Measurements from ENCODE around the gene DSCAM.
A peak's percentile ranks its signal among the peaks of the same experiment; 100 is the strongest.
"Not testable (repeated sequence)": the region's sequence is repeated elsewhere in the genome, so short reads cannot be mapped to it uniquely, and the experiment has no call there.

DSCAM gene, protein sequence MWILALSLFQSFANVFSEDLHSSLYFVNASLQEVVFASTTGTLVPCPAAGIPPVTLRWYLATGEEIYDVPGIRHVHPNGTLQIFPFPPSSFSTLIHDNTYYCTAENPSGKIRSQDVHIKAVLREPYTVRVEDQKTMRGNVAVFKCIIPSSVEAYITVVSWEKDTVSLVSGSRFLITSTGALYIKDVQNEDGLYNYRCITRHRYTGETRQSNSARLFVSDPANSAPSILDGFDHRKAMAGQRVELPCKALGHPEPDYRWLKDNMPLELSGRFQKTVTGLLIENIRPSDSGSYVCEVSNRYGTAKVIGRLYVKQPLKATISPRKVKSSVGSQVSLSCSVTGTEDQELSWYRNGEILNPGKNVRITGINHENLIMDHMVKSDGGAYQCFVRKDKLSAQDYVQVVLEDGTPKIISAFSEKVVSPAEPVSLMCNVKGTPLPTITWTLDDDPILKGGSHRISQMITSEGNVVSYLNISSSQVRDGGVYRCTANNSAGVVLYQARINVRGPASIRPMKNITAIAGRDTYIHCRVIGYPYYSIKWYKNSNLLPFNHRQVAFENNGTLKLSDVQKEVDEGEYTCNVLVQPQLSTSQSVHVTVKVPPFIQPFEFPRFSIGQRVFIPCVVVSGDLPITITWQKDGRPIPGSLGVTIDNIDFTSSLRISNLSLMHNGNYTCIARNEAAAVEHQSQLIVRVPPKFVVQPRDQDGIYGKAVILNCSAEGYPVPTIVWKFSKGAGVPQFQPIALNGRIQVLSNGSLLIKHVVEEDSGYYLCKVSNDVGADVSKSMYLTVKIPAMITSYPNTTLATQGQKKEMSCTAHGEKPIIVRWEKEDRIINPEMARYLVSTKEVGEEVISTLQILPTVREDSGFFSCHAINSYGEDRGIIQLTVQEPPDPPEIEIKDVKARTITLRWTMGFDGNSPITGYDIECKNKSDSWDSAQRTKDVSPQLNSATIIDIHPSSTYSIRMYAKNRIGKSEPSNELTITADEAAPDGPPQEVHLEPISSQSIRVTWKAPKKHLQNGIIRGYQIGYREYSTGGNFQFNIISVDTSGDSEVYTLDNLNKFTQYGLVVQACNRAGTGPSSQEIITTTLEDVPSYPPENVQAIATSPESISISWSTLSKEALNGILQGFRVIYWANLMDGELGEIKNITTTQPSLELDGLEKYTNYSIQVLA (N-terminal part only)

DNA sequence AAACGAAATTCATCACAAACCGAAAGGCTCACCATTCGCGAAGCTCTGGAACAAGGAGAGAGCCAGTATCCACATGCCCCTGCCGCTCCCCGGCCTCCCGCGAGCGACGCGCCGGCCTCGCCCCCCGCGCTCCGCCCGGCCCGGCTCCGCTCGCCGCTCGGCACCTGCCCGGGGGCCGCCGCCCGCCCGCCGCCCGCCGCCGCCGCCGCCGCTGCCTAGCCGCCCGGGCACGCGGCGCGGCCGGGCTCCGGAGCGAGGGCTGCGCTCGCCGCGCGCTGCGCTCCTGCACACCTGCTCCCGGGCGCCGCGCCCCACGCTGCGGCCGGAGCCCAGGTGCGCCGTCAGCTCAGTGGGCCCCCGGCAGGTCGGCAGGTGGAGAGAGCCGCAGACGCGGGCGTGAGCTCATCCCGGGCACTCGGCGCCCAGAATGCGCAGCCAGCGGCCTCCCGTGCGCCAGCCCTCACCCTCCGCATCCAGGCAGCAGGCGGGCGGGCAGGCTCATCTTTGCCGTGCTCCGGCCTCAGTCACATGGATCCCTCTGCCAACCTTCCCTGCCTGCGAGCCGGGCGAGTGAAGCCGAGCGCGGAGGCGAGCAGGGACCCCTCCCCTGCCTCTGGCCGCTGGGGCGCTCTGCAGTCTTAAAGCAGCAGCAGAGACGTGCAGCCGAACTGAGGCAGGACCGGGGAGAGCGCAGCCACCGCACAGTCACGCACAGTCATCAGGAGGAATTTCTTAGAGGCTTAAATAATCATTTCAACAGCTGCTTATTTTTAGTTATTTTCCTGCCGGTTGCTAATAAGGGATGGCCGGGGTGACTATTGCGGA, at the start of gene DSCAM:
DSCAM (minus strand) TSS at position 572 of the 825 bp plus-strand sequence; CDS start at position 75, 497 bp downstream.
- no peak for DNase-seq

DNA sequence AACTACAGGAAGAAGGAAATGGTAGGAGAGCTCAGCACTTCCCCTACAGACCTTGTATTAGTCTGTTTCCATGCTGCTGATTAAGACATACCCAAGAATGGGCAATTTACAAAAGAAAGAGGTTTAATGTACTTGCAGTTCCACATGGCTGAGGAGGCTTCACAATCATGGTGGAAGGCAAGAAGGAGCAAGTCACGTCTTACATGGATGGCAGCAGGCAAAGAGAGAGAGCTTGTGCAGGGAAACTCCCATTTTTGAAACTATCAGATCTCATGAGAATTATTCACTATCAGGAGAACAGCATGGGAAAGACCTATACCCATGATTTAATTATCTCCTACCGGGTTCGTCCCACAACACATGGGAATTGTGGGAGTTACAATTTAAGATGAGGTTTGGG, 48.7 kb upstream of the DSCAM start:
- DNase-seq = not testable (repeated sequence)

DNA sequence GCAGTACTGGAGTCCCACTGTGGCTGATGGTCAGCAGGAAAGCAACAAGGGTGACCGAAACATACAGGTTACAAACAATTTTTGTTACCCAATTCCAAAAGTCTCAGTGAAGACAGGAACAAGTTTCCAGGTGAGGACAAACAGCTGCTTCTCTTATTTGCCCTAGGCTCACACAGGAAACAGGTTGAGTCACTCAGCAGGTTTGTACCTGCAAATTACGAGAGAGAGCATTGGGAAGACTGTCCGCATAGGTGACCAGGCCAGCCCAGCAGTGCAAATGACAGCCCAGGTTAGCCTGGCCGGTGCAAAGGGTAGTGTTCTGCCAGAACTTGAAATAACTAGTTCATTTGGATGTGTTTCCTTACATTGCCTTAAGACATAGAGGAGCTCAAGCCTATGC, 40.0 kb upstream of the DSCAM start:
- no peak for DNase-seq

DNA sequence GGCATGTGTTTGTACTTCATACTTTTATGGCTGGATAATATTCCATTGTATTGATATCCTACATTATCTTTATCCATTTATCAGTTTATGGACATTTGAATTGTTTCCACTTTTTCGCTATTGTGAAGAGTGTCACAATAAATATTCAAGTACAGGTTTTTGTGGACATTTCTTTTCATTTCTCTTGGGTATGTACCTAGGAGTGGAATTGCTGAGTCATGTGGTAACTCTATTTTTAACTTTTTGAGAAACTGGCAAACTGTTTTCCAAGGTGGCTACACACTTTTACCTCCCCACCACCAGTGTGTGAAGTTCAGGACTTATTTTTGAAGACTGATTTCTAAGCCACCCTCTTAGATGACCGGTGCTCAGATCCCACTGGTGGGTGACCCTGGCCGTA, 39.0 kb upstream of the DSCAM start:
- DNase-seq = no peak

DNA sequence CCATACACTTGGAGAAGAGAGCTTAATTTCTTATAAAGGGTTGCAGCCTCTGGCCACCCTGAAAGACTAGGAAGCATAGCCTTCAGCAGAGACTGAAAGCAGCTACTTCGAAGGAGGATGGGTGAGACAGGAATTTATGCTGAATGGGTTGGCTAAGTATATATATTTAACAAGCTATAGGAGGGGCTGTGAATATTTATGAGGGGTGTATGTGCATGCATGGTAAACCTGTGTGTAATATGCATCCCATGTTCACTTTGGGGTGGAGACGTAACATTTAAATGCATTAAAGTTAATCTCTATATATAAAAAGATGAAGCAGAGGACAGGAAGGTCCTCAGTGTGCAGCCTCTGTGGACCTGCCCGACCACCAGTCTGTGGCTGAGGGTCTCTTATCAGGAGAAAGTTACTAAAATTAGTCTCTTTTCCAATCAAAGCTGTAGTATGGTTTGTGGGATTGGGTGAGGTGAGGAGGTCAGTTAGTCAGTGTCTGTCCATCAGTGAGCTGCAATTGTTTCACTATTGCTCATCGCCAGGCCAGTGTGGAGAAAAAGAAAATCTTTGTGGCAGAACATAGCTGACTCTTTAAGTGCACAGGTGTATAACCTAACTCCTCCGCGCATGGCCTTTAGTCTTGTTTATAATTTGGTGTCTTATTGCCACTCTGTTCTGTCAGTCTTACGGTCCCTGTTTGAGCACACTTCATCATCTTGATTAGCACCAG, 35.4 kb upstream of the DSCAM start:
- no peak for DNase-seq

DNA sequence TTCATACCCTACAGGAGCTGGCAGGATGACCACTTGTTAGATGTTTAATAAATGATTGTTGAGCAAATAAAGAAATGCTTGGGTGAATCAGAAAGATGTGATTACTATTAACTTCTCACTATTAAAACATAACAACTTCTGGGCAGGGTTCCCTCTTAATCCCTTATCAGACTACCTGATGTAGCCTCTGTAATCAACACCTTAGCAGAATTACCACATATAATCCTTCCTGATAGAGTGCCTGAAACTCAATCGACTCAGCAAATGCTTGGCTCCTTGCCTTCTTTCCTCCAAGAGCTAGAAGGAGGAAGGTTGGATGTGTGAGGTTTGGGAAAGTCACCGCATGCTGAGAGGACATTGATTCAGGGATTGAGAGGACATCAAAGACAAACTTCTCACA, 34.8 kb upstream of the DSCAM start:
- no peak for DNase-seq

DNA sequence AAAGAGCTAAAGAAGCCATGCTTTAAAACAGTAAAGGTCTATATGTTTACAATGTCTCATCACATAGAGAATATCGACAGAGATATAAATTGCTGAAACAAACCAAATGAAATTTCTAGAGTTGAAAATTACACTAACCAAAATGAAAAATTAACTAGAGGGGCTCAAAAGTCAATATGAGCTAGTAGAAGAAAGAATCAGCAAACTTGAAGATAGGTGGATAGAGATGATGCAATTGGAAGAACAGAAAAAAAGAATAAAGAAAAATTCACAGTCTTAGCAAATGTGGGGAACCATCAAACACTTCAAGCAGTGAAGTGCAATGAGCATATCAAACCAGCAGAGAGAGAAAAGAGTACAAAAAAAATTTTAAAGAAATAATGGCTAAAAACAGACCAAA, 24.1 kb upstream of the DSCAM start:
- DNase-seq = no peak

DNA sequence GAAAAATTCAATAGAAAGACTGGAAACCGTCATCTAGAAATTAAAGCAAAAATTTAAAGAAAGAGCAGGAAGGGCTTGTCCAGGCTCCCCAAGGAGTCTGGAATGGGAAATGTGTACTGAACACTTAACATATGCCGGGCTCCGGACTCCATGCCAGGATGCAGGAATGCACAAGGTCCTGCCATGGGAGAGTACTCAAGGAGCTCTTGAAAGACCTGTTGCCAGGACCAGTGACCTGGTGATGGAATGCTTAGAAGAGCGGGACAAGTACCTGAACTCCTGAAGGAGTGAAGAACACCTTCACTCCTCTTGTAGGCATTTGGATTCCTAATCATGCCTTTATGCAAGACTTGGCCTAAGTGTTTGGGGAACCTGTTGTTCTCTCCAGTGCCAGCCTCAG, 16.9 kb upstream of the DSCAM start:
- no peak for DNase-seq

DNA sequence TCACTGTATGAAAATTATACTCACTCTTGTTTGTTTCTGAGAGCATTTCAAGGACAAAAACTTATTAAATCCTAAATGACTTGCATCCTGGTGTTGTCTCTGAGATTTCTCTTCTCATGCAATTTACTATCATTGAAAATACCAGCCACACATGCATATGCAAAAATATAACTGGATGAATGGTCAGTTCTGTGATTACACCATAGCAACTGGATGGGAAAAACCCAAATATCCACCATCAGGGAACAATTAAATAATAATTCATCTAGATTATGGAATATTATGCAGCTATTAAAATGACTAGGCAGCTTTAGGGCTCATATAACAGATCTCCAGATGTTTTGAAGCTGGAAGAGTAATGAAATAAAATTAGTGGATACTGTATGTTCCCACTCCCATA, 11.6 kb upstream of the DSCAM start:
- no peak for DNase-seq

DNA sequence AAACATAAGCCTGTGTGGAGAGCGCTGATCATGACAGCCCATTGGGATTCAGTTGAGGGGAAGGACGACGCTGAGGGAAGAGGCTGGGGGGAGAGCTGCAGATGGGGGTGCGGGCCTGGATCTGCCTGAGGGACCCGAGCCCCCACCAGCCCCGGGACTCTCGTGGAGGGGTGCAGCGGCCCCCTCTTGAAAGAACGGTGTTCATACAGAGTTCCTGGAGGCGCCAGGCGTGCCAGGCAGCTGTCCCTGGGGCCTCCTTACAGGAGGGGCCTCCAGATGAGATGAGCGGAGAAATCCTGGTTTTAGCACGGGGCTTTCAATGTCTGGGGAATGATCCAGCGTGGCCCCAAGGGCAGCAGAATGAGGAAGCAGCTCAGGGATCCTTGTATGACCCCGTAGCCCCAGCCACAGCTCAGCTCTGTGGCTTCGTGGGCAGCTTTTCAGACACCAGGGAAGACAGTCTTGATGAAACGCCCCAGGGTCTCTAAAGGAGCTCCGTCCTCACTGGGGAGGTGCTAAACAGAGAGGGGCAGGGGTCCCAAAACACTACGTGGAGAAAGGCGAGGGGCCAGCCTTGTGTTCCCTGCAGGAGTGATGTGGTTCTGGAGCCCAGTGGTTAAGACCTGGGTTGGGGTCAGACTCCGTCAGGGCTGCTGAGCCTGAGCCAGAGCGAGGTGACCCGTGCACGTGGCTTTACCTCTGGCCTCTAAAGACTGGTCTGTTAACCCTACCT, 7.2 kb upstream of the DSCAM start:
- DNase-seq = no peak

DNA sequence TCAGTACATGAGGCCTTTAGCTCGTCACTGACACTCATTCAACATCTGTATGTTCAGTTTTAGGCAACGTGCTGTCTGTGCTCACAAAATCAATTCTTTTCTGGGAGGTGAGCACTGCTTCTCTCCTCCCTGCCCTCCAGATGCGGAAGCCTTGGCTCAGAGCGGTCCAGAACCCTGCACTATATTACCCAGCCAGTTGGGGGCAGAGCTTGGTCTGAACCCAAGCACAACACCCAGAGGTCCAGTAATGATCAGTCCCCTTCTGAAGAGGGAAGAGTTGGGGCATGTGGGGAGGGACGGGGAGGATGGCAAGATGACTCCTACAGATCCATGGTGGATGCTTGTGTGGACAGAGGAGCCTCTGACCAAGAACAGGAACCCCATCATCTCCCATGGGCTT, 5.6 kb upstream of the DSCAM start:
- DNase-seq = no peak

DNA sequence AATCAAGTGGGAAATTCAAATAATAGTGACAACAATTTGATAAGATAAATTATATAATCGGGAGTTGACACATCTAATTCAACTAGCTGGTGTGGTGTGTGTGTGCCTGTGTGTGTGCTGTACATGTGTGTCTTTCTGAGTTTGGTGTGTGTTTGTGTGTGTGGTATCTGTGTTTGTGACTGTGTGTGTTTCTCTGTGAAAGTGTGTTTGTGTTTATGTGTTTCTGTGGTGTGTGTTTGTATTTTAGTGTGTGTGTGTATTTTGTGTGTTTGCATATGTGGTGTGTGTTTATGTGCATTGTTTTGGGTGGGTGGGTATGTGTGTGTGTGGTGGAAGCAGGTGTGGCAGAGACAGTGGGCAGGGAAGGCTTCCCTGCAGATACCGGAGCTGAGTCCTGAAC, 4.8 kb upstream of the DSCAM start:
- DNase-seq = no peak

DNA sequence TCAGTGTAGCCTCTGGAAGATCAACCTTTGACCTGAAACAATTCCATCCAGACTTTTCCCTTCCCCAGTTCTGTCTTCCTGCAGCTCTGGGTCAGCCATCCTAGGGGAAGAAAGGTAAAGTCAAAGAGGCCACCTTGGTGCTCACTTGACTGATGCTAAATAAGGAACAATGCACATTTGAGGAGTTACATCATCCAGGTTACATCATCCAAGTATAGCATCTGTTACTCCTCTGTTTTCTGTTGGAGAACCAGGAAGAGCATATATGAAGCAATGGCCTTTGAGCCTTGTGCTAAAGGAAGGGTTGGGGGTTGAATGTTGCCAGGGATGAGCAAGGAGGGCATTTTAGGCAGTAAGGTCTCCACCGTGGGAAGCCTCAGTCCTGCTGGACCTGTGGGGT, 3.1 kb upstream of the DSCAM start:
- no peak for DNase-seq

DNA sequence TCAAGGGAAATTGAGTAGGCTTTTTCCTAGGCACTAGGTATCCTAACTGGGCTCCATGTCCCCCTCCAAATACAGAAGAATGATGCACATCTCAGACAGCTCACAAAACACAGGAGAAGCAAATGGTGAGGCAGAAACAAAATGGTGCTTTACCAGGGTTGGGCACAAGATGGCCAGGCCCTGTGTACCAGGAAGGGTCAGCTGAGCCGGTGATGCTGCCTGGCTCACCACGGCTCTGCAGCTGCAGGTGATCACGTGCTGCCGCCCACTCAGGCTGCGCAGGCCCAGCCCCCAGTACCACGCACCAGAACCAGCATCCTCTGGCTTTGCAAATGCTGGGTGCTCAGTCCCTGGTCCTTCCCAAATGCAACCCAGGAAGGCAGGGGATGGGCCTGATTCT, 993 bp upstream of the DSCAM start:
- no peak for DNase-seq

DNA sequence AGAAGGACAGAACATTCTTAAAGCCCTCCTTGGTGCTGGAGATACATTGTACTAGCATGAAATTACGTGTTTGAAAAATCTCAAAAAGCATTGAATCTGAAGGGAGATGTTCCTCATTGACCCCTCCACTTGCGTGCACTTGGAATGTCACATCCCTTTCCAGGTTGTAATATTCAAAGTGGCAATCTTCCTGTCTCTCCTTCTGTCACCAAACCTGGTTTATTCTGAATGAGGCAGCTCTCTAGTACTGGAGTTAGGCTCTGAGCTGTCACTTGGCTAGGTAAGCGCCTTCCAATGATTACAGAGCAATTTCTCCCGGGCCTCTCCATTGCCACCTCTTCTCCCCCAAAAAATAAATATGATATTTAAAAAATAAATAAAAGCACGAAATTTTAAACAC, 855 bp downstream of the DSCAM start:
- no peak for DNase-seq

DNA sequence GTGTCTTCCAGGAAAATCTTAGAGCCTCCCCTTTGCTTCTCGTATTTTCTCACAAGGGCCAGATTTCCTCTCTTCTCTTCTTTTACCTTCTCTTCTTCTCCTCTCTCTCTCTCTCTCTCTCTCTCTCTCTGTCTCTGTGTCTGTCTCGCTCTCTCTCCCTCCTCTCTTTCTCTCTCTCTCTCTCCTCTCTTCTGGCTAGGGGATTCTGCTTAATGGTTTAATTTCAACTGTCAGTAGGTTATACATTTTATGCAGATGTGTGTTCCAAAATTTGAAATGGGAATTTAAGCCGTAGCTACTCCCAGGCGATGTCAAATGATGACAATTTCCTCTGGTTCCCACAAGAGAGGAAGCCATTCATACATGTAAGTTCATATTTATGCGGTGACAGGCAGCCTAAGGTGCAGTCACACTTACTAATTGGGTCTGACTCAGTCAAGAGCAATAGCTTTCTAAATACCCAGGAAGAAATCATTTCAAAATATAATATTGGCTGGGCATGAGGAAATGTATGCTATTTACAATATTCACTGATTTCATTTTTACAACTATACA, 1.4 kb downstream of the DSCAM start:
- DNase-seq = no peak

DNA sequence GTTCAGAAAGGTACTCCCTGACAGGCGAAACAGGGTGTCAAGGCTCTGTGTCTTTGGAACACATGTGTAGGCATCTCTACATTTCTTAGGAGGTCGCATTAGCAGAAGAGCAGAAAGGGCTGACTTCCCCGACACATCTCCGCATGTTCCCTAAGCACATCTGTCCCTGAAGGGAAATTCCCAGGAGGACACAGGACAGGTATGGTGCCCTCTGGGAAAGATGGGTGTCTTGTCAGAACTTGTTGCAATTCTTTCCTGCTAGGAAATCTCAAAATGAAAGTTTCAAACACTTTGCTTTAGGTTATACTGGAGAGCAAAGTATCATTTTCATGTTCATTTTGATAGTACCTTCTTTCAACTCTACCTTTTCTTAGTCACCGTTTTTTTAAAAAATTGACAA, 2.0 kb downstream of the DSCAM start:
- no peak for DNase-seq

DNA sequence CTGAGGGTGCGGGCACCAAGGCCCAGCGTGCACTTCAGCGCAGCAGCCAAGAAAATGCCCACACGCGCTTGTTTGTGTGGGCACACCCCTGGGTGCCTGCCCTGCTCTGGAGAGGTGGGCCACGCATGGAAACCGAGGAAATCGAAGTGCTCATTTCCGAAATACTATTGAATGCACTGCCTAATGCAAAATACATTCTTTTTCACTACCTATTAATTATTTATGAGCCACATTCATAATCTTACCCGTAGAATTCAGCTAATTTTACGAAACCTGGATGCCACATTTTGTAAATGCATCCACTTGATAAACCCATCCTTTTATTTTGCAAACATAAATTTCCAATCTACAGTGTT, 4.8 kb downstream of the DSCAM start:
- DNase-seq = no peak

DNA sequence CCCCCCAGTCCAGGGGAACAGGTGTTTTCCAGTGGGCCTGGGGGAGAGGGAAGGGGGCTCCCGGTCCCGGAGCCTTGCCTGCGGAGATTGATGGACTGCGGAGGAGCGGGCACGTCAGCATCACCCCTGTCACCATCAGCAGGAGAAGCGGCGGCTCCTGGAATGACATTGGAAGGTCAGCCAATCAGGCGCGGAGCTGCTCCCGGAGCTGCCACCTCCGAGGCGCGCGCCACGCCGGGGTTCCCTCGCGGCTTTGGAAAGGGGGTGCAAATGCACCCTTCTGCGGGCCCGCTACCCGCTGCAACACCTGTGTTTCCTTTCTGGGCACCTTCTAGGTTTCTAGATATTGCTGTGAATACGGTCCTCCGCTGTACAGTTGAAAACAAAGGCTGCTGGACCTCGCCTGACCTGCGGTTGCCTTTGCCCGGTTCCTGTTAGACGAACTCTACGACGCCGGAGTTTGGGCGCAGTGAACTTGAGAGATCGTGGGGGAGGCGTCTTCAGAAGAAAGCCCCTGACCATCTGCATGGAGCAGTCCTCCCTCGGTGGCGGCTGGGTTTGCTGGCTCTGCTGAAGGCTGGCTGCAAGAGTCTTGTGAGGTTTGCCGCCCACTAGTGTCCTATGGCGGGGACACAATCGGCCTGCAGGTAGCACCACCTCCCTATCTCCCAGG, 5.3 kb downstream of the DSCAM start:
- peak; percentile 2 for DNase-seq

DNA sequence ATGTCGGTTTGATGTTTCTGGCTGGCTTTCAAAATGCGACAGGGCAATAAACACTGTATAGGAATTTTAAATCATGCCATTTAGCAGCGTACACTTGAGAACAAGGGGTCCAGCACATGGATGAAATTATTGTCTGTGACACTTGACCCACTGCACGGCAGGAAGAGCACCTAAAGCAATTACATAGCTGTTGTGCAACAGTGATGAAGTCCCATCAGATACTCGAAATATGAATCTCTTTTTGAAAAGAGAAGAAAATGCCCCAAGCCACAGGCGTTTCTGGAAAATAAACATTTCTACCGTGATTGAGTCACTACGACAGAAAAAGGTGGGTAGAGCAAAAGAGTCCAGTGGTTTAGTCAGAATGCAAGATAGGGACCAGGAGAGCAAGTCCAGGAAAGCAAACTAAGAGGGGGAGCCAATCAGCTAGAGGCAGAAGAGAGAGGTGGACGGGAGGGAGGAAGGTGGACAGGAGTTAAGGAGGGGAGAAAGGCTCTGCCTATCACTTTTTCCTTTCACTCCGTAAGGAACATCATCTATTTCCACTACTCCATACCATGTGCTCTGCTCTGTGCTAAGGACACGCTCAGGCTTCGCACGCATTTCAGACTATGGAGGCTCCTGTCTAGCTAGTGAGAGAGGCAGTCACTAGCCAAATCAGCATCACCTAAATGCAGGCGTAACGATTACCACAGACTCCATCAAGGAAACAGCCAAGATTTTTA, 6.4 kb downstream of the DSCAM start:
- no peak for DNase-seq
